Measurements from ENCODE around the gene ZNF664.

GRCh38 chr12:124017064-124017463, 44.0 kb downstream of the ZNF664 start:
- no peak for TF ChIP-seq CTCF (IDR thresholded peaks at IDR 0.05)
- TF ChIP-seq EZH2 (IDR thresholded peaks at IDR 0.05; ENCODE audit: borderline replicate concordance, insufficient read depth, low read depth, low read length, poor library complexity, severe bottlenecking), result no peak
